KMS-11 (cell line): ENCODE data around the gene MDH2.

Experiments used
- H2AFZ ChIP-seq: fragments of 200-600 bp; sonication (generic); 2 replicates; pipeline ENCODE4 v1.6.1; 2016; ENCODE audit warnings: antibody characterized with exemption, mixed run types, low read depth
- H3K27ac ChIP-seq: fragments of 200-600 bp; sonication (generic); 2 replicates; pipeline ENCODE4 v1.6.1; 2016; ENCODE audit warnings: mild to moderate bottlenecking, mixed run types
- H3K27me3 ChIP-seq: fragments of 200-600 bp; sonication (generic); 2 replicates; pipeline ENCODE4 v1.6.1; 2017; ENCODE audit warnings: mild to moderate bottlenecking, low read depth, mixed run types, moderate library complexity; ENCODE audit not compliant: insufficient read depth
- H3K36me3 ChIP-seq: fragments of 200-600 bp; sonication (generic); 2 replicates; pipeline ENCODE4 v1.6.1; 2017; ENCODE audit warnings: mild to moderate bottlenecking, mixed run types; ENCODE audit not compliant: insufficient read depth
- H3K4me1 ChIP-seq: fragments of 200-600 bp; sonication (generic); 2 replicates; pipeline ENCODE4 v1.6.1; 2016; ENCODE audit warnings: mild to moderate bottlenecking, low read depth, mixed run types; ENCODE audit not compliant: poor library complexity, severe bottlenecking
- H3K4me2 ChIP-seq: fragments of 200-600 bp; sonication (generic); 2 replicates; pipeline ENCODE4 v1.7.0; 2016; ENCODE audit warnings: mild to moderate bottlenecking, mixed run types
- H3K4me3 ChIP-seq: fragments of 200-600 bp; sonication (generic); IDR thresholded peaks from 2 replicates; pipeline ENCODE4 v1.6.1; 2017; ENCODE audit warnings: low read depth, low read length, mixed read lengths; ENCODE audit not compliant: insufficient read depth
- H3K79me2 ChIP-seq: fragments of 200-600 bp; sonication (generic); 2 replicates; pipeline ENCODE4 v1.6.1; 2016; ENCODE audit warnings: low read depth, mixed run types; ENCODE audit not compliant: insufficient read depth
- H3K9ac ChIP-seq: fragments of 200-600 bp; sonication (generic); 2 replicates; pipeline ENCODE4 v1.6.1; 2016; ENCODE audit warnings: mild to moderate bottlenecking, mixed run types
- H4K20me1 ChIP-seq: fragments of 200-600 bp; sonication (generic); 2 replicates; pipeline ENCODE4 v1.6.1; 2016; ENCODE audit warnings: mild to moderate bottlenecking, mixed run types; ENCODE audit not compliant: insufficient read depth
- TF ChIP-seq, protein P1 (sequence below): fragments of 200-600 bp; sonication (generic); conservative IDR thresholded peaks from 2 replicates; pipeline ENCODE4 v1.6.1; 2017; ENCODE audit warnings: low read depth, mild to moderate bottlenecking, antibody characterized with exemption, low read length, moderate library complexity, mixed read lengths

MDH2 gene

DNA sequence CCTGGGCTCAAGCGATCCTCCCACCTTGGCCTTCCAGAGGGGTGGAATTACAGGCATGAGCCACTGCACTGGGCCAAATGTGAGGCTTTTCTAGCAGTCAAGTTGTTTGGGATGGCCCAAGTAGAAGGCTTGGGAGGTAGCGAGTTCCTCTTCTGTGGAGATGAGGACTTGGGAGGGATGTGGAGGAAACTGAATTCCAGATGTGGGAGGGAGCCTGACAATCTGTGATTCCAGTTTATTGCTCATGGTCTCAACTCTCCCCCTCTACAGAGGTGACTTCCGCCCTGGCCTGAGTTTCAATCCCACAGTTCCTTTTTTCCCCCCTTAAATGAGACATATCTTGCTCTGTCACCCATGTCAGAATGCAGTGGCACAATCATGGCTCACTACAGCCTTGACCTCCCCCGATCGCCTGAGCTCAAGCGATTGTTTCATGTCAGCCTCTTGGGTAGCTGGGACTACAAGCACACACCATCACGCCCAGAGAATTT lies 3.5 kb upstream of the MDH2 start:
- H3K36me3 ChIP-seq, result no peaks in the 10 kb centered on the region
- no peaks in the 10 kb centered on the region for H3K27me3 ChIP-seq
- H3K79me2 ChIP-seq, result peaks cover 47% of the 10 kb centered on the region
- H4K20me1 ChIP-seq, result 0 out of 2 replicates have a peak, but pooled peaks cover 5% of the 10 kb centered on the region
- no peak overlapping the region for H3K4me3 ChIP-seq
- no peak overlapping the region for H2AFZ ChIP-seq
- no peak overlapping the region for H3K27ac ChIP-seq
- H3K9ac ChIP-seq, result no peak overlapping the region
- no peak overlapping the region for H3K4me2 ChIP-seq
- TF ChIP-seq, protein P1, sequence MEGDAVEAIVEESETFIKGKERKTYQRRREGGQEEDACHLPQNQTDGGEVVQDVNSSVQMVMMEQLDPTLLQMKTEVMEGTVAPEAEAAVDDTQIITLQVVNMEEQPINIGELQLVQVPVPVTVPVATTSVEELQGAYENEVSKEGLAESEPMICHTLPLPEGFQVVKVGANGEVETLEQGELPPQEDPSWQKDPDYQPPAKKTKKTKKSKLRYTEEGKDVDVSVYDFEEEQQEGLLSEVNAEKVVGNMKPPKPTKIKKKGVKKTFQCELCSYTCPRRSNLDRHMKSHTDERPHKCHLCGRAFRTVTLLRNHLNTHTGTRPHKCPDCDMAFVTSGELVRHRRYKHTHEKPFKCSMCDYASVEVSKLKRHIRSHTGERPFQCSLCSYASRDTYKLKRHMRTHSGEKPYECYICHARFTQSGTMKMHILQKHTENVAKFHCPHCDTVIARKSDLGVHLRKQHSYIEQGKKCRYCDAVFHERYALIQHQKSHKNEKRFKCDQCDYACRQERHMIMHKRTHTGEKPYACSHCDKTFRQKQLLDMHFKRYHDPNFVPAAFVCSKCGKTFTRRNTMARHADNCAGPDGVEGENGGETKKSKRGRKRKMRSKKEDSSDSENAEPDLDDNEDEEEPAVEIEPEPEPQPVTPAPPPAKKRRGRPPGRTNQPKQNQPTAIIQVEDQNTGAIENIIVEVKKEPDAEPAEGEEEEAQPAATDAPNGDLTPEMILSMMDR, result no peak
- peaks cover 6% of the 10 kb centered on the region for H3K4me1 ChIP-seq

DNA sequence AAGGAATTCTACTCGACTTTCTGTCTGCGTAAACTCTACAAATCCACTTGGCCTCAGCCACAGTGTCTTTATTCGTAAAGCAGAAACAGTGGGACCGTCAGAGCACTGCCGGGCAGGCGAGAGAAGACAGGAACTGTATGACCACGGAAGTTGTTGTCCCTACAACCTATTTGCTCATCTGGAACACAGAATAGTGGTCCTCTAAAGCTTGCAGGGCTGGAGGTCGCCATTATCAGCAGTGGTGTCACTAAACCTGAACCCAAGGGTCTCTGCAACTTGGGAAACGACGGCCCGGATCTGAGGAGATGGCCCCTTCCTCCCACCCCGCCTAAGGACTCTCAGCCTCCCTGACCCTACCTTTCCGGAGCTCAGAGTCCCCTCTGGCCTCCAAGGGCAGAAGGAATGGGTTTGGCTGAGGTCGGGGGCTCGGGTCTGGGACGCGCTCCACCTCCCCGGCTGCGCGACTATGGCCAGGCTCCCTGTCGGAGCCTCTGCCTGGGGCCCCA lies 548 bp upstream of the MDH2 start:
- Histone ChIP-seq H4K20me1 (0 out of 2 replicates have a peak, but pooled peaks cover 5% of the 10 kb centered on the region), H3K4me1 (peaks cover 26% of the 10 kb centered on the region), H2AFZ (peak overlapping the region; percentile 62), H3K9ac (peak overlapping the region; percentile 96), H3K27me3 (no peaks in the 10 kb centered on the region), H3K36me3 (no peaks in the 10 kb centered on the region; the same call in 1 of the 2 replicates), H3K79me2 (peaks cover 75% of the 10 kb centered on the region), H3K27ac (peak overlapping the region; percentile 85), H3K4me3 (peak overlapping the region; percentile 38), H3K4me2 (peak overlapping the region; percentile 87)
- TF ChIP-seq, protein P1, result no peak

DNA sequence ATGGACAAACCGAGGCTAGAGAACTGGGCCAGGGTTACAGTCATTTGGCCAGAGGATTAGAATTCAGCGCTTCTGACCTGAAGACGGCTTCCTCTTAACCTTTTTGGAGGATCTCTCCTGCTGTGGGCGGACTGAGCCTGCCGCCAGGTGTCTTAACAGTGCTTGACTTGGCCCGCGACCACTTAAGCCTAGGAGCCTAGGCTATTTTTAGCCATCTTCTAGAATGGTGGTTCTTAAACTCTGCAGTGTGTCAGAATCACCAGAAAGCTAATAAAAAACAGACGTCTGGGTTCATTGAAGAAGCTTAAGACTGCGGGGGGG lies 722 bp downstream of the MDH2 start:
- Histone ChIP-seq H3K4me3 (no peak overlapping the region), H3K36me3 (no peaks in the 10 kb centered on the region; the same call in 1 of the 2 replicates), H3K27ac (peak overlapping the region; percentile 85), H3K4me1 (peaks cover 26% of the 10 kb centered on the region), H3K4me2 (peak overlapping the region; percentile 97), H2AFZ (peak overlapping the region; percentile 62; the same call in 1 of the 2 replicates), H3K9ac (peak overlapping the region; percentile 96), H4K20me1 (0 out of 2 replicates have a peak, but pooled peaks cover 5% of the 10 kb centered on the region), H3K79me2 (peaks cover 88% of the 10 kb centered on the region), H3K27me3 (no peaks in the 10 kb centered on the region)
- TF ChIP-seq, protein P1, result no peak

DNA sequence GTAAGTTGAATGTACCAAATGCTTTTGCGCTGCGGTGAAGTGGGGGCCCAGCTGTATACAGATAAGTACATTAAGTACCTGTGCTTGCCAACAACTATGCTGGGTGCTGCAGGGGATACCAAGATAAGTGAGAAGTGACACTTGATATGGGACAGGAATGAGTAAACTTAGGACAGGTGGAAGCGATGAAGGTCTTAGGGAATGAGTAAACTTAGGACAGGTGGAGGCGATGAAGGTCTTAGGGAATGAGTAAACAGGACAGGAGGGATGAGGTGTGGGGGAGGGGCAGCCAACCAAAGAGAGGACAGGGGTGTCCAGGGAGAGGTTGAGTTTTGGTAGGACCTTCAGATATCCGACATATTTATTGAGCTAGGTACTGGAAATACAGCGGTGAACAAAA lies 1.4 kb downstream of the MDH2 start:
- Histone ChIP-seq H3K79me2 (peaks cover 95% of the 10 kb centered on the region), H2AFZ (no peak overlapping the region), H3K27me3 (no peaks in the 10 kb centered on the region), H3K4me3 (no peak overlapping the region), H3K9ac (peak overlapping the region; percentile 96; the same call in 1 of the 2 replicates), H3K4me1 (peaks cover 26% of the 10 kb centered on the region), H4K20me1 (peaks cover 5% of the 10 kb centered on the region; the same call in 1 of the 2 replicates), H3K27ac (no peak overlapping the region), H3K36me3 (peaks cover under 1% of the 10 kb centered on the region; the same call in 1 of the 2 replicates), H3K4me2 (peak overlapping the region; percentile 97)
- TF ChIP-seq, protein P1, result no peak
